GM19397 (cell line): Measurements from ENCODE around the gene CDKAL1.

Source experiments
- ATAC-seq: cut with Tn5 transposase; IDR thresholded peaks from one replicate; pipeline ENCODE4 v1.9.1; 2021; ENCODE audit warnings: mild to moderate bottlenecking, moderate library complexity; ENCODE audit not compliant: unreplicated experiment

CDKAL1 gene

DNA sequence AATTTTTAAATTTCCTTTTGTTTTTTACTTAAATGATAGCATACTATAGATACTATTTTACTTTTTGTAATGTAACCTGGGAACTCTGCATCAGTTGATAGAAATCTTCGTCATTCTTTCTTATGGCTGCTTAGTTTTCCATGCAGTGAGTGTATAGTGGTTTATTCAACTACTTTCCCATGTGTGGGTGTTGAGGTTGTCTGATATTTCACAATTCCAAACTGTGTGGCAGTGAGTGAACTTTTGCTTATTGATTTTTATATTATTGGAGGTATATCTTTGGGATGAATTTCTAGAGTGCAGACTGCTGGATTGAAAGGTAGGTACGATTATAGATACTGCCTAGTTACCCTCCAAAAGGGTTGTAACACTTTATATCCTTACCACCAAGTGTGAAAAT is 136.5 kb downstream of the CDKAL1 start:
- no peak for ATAC-seq

DNA sequence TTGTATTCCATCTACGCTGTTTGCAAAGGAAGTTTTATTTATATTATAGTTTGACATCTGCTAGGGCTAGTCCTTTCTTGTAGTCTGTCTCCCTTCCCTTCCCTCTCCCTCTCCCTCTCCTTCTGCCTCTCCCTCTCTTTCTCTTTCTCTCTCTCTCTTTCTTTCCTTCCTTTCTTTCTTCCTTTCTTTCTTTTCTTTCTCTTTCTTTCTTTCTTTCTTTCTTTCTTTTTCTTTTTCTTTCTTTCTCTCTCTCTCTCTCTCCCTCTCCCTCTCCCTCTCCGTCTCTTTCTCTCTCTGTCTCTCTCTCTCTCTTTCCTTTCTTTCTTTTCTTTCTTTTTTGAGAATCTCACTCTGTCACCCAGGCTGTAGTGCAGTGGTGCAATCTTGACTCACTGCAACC is 137.8 kb downstream of the CDKAL1 start:
- ATAC-seq, result no peak

GRCh38 chr6:20673458-20673857 is 139.2 kb downstream of the CDKAL1 start:
- no peak for ATAC-seq

GRCh38 chr6:20674664-20675063 is 140.4 kb downstream of the CDKAL1 start:
- ATAC-seq, result no peak

GRCh38 chr6:20678831-20679352 is 144.6 kb downstream of the CDKAL1 start:
- ATAC-seq, result no peak

DNA sequence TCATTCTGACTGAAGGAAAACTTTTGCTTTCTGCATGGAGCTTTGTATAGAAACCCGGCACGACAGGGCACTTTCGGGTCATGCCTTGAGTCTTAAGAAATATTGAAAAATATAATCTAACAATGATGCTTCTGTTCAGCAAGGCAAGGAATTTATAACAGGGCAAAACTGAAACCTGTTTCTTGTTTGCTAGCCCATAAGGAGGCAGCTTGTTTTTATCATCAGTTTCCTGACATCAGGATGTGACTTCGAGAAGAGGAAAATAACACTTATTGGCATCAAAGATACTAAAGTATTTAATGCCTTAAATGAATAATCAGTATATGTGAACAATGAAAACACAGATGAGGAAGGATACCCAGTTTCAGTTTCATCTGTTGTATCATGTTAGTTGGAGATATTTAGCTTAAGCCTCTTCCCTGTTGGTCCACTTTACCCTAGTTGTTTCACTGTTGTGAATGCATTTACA is 146.5 kb downstream of the CDKAL1 start:
- ATAC-seq, result no peak

DNA sequence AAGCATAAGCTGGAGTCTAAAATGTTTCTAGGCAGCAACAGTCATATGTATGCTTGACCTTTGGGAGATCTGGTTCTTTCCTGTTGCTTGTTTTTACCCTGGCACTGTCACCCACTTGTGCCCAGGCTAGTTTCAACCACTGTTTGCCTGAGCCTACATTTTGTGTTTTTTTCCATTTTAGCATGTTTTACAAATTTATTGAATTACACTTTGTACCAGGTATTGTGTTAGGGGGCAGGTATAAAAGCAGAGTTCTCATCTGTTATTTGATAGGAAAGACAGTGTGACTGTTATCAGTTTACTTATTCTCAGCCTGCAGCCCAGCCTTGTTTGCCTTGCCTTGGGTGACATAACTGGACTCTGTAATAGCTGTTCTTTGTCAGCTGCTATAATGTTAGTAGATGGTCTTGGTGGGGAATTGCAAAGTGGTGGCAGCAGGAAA is 147.0 kb downstream of the CDKAL1 start:
- ATAC-seq, result no peak

DNA sequence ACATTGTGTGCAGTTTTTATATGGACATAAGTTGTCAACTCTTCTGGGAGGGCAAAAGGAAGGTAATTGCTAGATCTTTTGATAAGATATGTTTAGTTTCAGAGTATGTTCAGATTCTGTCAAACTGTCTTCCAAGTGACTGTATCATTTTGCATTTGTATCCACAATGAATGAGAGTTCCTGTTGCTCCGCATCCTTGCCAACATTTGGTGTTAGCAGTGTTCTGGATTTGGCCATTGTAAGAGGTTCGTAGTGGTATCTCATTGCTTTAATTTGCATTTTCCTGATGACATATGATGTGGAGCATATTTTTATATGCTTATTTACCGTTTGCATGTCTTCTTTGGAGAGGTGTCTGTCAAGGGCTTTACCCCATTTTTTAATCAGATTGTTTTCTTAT is 150.2 kb downstream of the CDKAL1 start:
- ATAC-seq, result no peak

DNA sequence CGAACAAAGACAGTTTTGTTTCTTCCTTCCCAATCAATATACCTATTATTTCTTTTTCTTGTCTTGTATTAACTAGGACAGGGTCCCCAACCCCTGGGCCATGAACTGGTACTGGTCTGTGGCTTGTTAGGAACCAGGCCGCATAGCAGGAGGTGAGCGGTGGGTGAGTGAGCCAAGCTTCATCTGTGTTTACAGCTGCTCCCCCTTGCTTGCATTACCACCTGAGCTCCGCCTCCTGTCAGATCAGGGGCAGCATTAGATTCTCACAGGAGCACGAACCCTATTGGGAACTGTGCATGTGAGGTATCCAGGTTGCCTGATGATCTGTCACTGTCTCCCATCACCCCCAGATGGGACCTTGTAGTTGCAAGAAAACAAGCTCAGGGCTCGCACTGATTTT is 151.9 kb downstream of the CDKAL1 start:
- ATAC-seq, result no peak

GRCh38 chr6:20687494-20687893 is 153.2 kb downstream of the CDKAL1 start:
- no peak for ATAC-seq

DNA sequence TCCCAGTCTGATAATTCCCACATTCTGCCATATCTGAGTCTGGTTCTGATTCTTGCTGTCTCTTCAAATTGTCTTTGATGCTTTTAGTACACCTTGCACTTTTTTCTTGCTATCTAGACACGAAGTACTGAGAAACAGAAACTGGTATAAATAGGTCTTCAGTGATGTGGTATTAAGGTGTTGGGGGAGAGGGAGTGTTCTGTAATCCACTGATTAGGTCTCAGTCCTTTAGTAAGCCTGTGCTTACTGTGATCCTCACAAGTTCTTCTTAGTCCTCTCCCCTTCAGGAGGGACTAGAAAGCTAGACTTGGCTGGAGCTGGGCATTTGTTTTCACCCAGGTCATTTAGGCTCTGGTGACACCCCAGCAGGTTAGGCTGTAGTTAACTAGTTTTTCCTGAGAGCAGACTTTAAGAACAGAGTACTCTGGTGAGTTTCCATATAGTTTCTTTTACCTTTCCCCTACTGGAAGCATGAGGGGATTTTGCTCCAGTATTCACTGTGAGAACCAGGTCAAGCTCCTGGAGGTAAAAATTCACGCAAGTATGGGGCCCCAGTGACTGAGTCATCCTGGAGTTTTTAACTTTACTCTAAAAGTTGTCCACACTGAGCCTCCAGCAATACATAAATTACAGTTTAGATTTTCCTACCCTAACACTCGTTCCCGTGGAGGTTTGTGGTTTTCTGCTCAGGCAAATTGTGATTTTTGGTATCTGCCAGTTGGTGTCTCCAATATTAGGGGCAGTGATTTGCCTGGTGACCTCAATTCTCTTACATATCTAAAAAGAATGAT is 154.6 kb downstream of the CDKAL1 start:
- peak; percentile 83 for ATAC-seq

DNA sequence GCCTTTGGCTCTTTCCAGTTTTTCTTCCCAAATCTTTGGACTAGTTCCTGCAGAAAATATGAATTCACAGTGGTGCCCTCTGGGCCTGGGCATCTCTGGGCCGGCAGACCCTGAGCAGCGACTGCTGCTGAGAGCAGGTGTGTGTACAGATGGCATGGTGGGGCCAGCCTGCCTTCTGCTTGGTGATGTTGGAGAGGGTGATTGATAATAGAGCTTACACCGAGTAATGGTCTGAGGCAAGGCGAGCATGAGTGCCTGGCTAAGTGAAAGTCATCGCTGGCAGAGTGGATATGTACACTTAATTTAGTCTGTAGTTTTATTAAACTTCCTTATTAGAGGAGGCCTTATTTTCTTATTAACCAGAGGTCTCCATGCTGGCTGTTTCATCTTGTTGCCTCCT is 156.9 kb downstream of the CDKAL1 start:
- no peak for ATAC-seq

DNA sequence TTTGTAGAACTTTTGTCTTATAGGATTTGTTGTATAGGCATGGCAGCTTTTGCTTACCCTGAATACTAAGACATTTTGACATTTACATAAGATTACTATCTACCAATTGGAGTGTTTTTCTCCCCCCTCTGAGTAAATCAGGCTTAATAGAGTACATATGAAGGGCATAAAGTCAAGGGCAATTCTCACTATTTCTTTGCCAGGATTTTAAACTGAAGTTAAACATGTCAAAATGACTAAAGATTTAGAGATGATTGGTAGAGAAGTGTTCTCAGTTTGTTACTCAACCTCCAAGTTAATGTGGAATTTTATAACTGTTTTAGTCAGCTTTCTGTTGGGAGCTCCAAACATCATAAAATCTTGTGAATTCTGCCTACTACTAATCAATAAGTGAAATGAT is 157.8 kb downstream of the CDKAL1 start:
- ATAC-seq, result no peak

DNA sequence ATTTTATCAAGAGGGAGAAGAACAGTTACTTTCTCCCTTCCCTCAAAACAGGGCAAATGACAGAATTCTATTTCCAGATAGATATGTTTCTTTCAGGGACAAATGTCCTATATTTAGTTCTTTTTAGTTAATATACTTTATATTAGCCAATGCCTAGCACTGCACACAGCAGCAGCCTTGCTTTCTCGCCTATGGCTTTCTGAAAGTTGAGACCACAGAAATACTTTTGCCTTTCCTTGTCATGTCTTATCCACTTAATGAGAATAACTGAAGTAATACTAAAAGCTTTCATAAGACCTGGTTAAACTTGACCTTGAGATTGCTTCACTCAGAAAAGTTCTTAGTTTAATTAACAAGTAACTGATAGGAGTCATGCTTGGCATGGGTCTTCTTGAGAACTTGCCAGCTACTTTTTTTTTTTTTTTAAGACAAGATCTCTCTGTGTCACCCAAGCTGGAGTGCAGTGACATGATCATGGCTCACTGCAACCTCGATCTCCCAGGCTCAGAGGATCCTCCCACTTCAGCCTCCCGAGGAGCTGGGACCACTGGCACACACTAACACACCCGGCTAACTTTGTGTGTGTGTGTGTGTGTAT is 159.3 kb downstream of the CDKAL1 start:
- ATAC-seq, result no peak

GRCh38 chr6:20696676-20697075 is 162.4 kb downstream of the CDKAL1 start:
- ATAC-seq, result no peak

GRCh38 chr6:20698675-20699074 is 164.4 kb downstream of the CDKAL1 start:
- ATAC-seq, result no peak

DNA sequence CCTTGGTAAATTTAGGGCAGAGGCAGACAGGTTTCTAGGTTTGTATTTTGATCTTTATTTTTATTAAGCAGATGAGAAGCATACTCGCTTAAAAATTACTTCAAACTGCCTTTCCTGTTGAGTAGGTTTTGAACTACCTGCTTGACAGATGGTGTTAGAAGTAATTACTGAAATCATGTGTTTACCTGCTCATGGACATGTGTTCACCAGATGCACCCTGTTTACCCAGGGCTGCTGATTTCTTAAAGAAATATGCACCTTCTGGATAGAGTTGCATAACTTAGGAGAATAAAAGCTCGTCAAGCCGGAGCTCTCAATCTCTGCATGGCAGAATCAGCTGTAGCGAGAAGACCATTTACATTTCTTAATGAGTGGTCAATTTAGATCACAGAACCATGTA is 165.1 kb downstream of the CDKAL1 start:
- no peak for ATAC-seq

DNA sequence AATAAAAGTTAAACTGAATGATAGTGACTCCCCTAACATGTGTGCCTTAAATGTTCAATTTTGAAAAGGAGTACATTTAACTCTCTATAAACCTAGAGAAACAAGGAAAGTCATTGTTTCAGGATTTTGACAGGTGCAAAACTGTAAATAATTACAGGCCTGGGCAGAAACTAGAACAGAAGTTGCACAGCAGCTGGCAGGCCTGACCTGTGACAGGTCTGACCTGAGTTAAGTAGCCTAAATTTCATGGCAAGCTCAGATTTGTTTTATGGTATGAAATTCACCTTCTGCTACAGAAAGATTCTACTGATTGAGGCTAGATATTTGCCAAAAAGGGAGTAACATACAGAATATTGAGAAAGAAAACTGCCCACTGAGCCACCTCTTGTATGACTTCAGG is 166.1 kb downstream of the CDKAL1 start:
- ATAC-seq, result peak; percentile 53

GRCh38 chr6:20702366-20702765 is 168.1 kb downstream of the CDKAL1 start:
- no peak for ATAC-seq

DNA sequence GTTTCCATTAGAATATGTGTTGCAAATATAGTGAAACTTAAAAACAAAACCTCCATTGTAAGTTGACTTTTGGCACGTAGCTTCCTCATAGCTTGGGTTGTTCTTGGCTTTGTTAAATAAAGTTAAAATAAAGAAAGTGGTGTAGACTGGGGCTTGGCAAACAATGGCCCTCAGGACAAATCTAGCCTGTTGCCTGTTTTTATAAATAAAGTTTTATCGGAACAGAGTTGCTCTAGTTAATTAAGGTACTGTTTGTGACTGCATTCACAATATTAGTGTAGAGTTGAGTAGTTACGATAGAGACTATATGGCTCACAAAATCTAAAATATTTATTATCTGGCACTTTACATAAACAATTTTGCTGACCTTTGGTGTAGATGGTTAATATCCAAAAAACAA is 168.8 kb downstream of the CDKAL1 start:
- no peak for ATAC-seq

- ATAC-seq, result no peak
Observed at GRCh38 chr6:20704325-20705025, 170.2 kb downstream of the CDKAL1 start.

DNA sequence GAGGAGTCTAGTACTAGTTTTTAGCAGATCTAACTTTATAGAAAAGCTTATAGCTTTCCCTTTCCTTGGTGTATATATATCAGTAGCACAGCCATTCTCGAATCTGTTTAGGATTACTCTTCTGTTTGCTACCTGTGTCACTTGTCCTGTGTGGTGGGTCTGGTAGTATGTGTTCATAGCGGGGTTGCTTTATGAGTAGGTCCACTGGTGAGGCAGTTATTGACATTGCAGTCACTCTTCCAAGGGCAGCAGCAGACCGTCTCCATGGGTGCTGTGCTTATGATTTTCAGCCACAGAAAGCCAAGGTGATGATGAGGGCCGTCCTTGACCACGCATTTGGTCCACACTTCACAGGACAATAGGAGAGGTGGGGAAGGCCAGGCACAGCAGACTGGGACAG is 171.5 kb downstream of the CDKAL1 start:
- ATAC-seq, result no peak
